Caco-2 (cell line): ENCODE measurements around the gene D2HGDH. TPM values are rescaled to one million over a fixed set of nuclear protein-coding genes. Genes with fewer than 3 reads are reported as not detected.
"Not testable (repeated sequence)": the region's sequence is repeated elsewhere in the genome, so short reads cannot be mapped to it uniquely, and the experiment has no call there.

Experiments used
- BruUV-seq: library from RNA; stranded (reverse); fragments of 400-500 nt; replicated peaks from 2 replicates; lab custom pipeline; 2021; lab: Mats Ljungman, UMichigan
- CTCF ChIA-PET: fragments of 300-600 bp; sonication (Branson Sonifier 250); formaldehyde crosslinking; loops from one replicate; lab custom pipeline; 2022; ENCODE audit warnings: antibody characterized with exemption; lab: Charles Lee
- POLR2A ChIA-PET: fragments of 300-600 bp; sonication (Branson Sonifier 250); formaldehyde crosslinking; loops from one replicate; lab custom pipeline; 2022; ENCODE audit warnings: antibody characterized with exemption; lab: Charles Lee
- DNase-seq, 2 experiments: peaks; one replicate each; pipeline versions ENCODE4 v3.0.0 to v3.0.0-alpha.2; 2020 to 2022
- H3K27me3 ChIP-seq: replicated peaks from 2 replicates; pipeline ENCODE4 v1.6.0; 2011; ENCODE audit warnings: low read length; ENCODE audit not compliant: control insufficient read depth, insufficient read depth
- H3K36me3 ChIP-seq: 2 replicates; pipeline ENCODE4 v1.5.1; 2011; ENCODE audit warnings: low read length; ENCODE audit not compliant: control insufficient read depth, insufficient read depth
- H3K4me1 ChIP-seq: fragments of 250-450 bp; sonication (Bioruptor Pico); 2 replicates; pipeline ENCODE4 v1.5.1; 2020; ENCODE audit warnings: mild to moderate bottlenecking
- H3K4me3 ChIP-seq: 2 replicates; pipeline ENCODE4 v1.5.1; 2011; ENCODE audit warnings: low read depth, mild to moderate bottlenecking, control low read depth, low read length
- H3K9me3 ChIP-seq: fragments of 250-450 bp; sonication (Bioruptor Pico); 2 replicates; pipeline ENCODE4 v1.5.1; 2020; ENCODE audit warnings: mild to moderate bottlenecking, moderate library complexity
- H3K27ac Mint-ChIP-seq: one replicate; pipeline ENCODE4 v1.8.0; 2022; ENCODE audit warnings: mixed read lengths; ENCODE audit not compliant: unreplicated experiment
- H3K27me3 Mint-ChIP-seq: one replicate; pipeline ENCODE4 v1.8.0; 2022; ENCODE audit warnings: mixed read lengths; ENCODE audit not compliant: insufficient read depth, unreplicated experiment
- H3K36me3 Mint-ChIP-seq: one replicate; pipeline ENCODE4 v1.8.0; 2022; ENCODE audit warnings: mild to moderate bottlenecking, mixed read lengths; ENCODE audit not compliant: insufficient read depth, unreplicated experiment
- H3K4me1 Mint-ChIP-seq: one replicate; pipeline ENCODE4 v1.8.0; 2022; ENCODE audit warnings: low read depth, mixed read lengths; ENCODE audit not compliant: unreplicated experiment
- H3K4me3 Mint-ChIP-seq: one replicate; pipeline ENCODE4 v1.8.0; 2022; ENCODE audit warnings: mild to moderate bottlenecking, moderate library complexity, mixed read lengths; ENCODE audit not compliant: unreplicated experiment
- H3K9me3 Mint-ChIP-seq: one replicate; pipeline ENCODE4 v1.8.0; 2022; ENCODE audit warnings: mixed read lengths; ENCODE audit not compliant: unreplicated experiment
- intact Hi-C: fragments of 100-400 bp; cut with micrococcal nuclease; formaldehyde crosslinking; loops from one replicate; pipeline ENCODE4 v1.10.0; 2022; ENCODE audit not compliant: unreplicated experiment
- total RNA-seq: library from RNA; stranded (reverse); gene quantifications from 2 replicates; pipeline ENCODE4 v1.2.3, GENCODE V29; 2022
- TF ChIP-seq, protein P1 (sequence below), 2 experiments: fragments of 200-600 bp in 1 of 2; IDR thresholded peaks; 1 replicate in 1 of 2; 2 replicates in 1 of 2; pipeline versions ENCODE4 v1.5.1 to v1.8.0; 2011 to 2022; ENCODE audit warnings: antibody characterized with exemption in 1 of 2, control low read depth in 1 of 2, inconsistent platforms in 1 of 2, low read depth in 1 of 2, low read length in 1 of 2, mild to moderate bottlenecking in 1 of 2, moderate library complexity in 1 of 2; ENCODE audit not compliant: insufficient read depth in 1 of 2, severe bottlenecking in 1 of 2, unreplicated experiment in 1 of 2

D2HGDH gene
- total RNA-seq, 1 experiment from 2014 or later: 35.4 TPM

DNA sequence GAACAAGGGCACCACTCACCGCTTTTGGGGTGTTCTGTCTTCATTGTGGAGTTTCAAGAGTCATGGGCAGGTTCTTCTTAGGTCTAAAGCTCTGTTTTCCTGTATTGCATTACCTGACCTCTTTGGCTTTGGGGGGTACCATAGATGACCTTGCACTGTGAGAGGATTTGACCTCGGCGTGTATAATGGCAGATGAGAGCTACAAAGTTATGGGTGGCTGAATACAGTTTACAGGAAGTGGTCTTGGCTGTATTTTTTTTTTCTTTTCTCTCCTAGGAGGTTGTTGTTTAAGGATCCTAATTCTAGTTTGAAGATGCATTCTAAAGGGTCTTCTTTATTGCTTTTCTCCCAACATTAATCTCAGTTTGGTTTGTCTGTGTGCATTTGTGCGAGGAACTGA, 53.7 kb downstream of the D2HGDH start:
- no peaks in the 10 kb centered on the region for H3K36me3 ChIP-seq
- Mint-ChIP-seq H3K4me3 (peak overlapping the region; percentile 57), H3K9me3 (peaks cover under 1% of the 10 kb centered on the region), H3K36me3 (peaks cover 6% of the 10 kb centered on the region), H3K4me1 (peaks cover 27% of the 10 kb centered on the region), H3K27me3 (no peaks in the 10 kb centered on the region), H3K27ac (peak overlapping the region; percentile 77)
- TF ChIP-seq, protein P1, sequence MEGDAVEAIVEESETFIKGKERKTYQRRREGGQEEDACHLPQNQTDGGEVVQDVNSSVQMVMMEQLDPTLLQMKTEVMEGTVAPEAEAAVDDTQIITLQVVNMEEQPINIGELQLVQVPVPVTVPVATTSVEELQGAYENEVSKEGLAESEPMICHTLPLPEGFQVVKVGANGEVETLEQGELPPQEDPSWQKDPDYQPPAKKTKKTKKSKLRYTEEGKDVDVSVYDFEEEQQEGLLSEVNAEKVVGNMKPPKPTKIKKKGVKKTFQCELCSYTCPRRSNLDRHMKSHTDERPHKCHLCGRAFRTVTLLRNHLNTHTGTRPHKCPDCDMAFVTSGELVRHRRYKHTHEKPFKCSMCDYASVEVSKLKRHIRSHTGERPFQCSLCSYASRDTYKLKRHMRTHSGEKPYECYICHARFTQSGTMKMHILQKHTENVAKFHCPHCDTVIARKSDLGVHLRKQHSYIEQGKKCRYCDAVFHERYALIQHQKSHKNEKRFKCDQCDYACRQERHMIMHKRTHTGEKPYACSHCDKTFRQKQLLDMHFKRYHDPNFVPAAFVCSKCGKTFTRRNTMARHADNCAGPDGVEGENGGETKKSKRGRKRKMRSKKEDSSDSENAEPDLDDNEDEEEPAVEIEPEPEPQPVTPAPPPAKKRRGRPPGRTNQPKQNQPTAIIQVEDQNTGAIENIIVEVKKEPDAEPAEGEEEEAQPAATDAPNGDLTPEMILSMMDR (IDR thresholded peaks at IDR 0.05; ENCODE audit: insufficient read depth in 1 of 2, low read depth in 1 of 2, low read length in 1 of 2, severe bottlenecking in 1 of 2, unreplicated experiment in 1 of 2): no peak
- ChIA-PET CTCF (interaction anchor here (0.6 to 1.1 kb wide), 3 partner anchors 14 to 157 kb away, joined by 3 read pairs; no protein-coding TSS in a partner anchor), POLR2A (no interaction called here)
- BruUV-seq: no TSS peak
- intact Hi-C loops: no loop called here
- DNase-seq: no peak
- H3K27me3 ChIP-seq: no peaks in the 10 kb centered on the region
- H3K4me1 ChIP-seq: peaks cover 50% of the 10 kb centered on the region
- H3K4me3 ChIP-seq: no peak overlapping the region
- peaks cover 5% of the 10 kb centered on the region; the same call in 1 of the 2 replicates for H3K9me3 ChIP-seq

DNA sequence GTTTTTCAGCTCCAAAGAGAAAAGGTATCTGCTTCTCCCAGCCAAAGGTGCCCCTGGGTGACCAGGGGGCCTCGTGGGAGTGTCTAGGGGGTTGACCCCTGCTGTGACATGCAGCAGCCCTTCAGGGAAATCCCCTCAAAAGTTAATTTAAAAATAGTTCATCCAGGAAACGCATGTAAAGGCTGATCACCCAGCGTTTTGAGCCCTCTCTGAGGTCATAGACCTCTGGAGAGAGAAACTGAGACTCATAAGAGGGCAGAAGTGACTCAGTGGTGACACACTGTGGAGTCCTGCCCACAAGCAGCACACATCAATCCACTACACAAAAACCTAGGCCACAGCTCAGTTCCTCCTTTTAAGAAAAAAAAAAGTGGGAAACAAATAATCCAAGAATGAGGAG, 54.1 kb downstream of the D2HGDH start:
- intact Hi-C loops: no loop called here

DNA sequence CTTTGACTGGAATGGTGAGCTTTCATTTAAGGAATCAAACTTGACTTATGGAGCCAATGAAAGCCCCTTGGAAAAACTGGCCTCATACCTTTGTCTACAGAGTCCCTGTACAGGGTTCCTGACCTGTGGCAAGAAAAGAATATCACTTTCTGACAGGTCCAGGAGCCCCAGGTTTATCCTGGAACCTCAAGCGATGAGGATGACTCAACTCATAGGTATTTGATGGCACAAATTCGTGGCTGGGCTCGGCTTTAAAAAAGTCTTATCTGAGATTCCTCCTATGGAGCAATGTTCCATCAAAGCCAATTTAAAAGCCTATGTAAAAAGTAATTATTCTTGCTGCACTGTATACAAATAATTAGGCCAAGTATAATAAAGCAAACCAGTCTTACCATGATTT, 57.0 kb downstream of the D2HGDH start:
- intact Hi-C loops, H3K27me3 ChIP-seq, BruUV-seq, POLR2A ChIA-PET, H3K27me3 Mint-ChIP-seq, H3K9me3 Mint-ChIP-seq, H3K36me3 Mint-ChIP-seq, CTCF ChIA-PET, H3K4me3 ChIP-seq, H3K9me3 ChIP-seq, H3K36me3 ChIP-seq: not testable (repeated sequence)
- peaks cover 63% of the 10 kb centered on the region for H3K4me1 ChIP-seq
- Mint-ChIP-seq H3K4me3 (peak overlapping the region; percentile 57), H3K4me1 (peaks cover 45% of the 10 kb centered on the region), H3K27ac (peak overlapping the region; percentile 71)
- DNase-seq: peak; percentile 43 to 50

More for the DNA sequence above, 54.1 kb downstream of the D2HGDH start:
- POLR2A ChIA-PET: no interaction called here
- peaks cover 53% of the 10 kb centered on the region for H3K4me1 ChIP-seq
- Mint-ChIP-seq H3K27me3 (no peaks in the 10 kb centered on the region), H3K4me3 (peak overlapping the region; percentile 57), H3K9me3 (peaks cover 5% of the 10 kb centered on the region), H3K36me3 (peaks cover 10% of the 10 kb centered on the region), H3K4me1 (peaks cover 31% of the 10 kb centered on the region), H3K27ac (peak overlapping the region; percentile 77)
- CTCF ChIA-PET: interaction anchor here (1.0 to 1.1 kb wide), 2 partner anchors 14 to 17 kb away, joined by 3 read pairs; no protein-coding TSS in a partner anchor
- no peaks in the 10 kb centered on the region for H3K27me3 ChIP-seq
- TF ChIP-seq, protein P1 (IDR thresholded peaks at IDR 0.05; ENCODE audit: insufficient read depth in 1 of 2, low read depth in 1 of 2, low read length in 1 of 2, severe bottlenecking in 1 of 2, unreplicated experiment in 1 of 2): no peak
- peaks cover 5% of the 10 kb centered on the region; the same call in 1 of the 2 replicates for H3K9me3 ChIP-seq
- H3K4me3 ChIP-seq: no peak overlapping the region
- DNase-seq: peak in 1 of 2 experiments; percentile 19
- no peaks in the 10 kb centered on the region for H3K36me3 ChIP-seq
- BruUV-seq: no TSS peak
